HuH-7 (cell line): Measurements from ENCODE around the gene PIK3C3.

Experiments
- DNase-seq: peaks from one replicate; pipeline ENCODE4 v3.0.0; 2011; ENCODE audit warnings: low spot score

The PIK3C3 gene

DNA sequence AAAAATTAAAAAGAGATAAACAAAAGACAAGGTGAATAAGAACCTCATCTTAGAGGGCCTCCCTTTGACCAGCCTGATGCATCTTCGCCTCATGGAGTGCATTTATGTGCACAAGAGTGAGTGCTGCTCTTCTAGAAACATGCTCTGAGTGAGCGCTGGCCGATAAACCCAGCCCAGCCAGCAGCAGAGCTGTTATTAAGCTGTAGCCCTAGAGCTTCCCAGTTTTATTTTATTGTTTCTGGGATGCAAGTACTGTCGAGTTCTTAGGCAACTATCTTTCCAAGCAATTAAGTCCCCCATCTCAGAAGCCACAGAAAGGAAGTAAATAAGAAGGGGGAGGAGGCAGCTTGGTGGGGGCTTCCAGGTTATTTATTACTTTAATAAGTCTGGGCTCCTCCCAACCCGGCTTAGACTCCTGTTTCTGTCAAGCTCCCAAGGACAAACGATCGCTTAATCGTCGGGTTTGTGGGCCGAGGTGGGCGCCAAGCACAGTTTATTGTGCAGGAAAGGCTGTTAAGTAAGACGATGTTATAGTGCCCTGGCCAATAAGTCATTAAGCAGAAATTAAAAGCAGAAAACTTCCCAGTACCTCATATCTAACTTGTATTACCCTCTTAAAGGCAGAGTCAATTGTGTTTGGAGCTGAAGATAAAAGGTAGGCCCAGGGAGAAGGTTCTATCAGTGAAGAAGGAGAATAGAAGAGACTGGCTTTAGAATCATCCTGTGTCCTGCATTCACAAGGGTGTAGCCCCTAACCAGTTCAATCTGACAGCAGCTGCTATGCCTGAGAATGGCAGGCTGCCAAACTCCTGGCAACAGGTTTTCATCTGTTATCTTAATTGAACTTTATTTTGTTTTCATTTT is 176.3 kb downstream of the PIK3C3 start:
- no peak for DNase-seq

DNA sequence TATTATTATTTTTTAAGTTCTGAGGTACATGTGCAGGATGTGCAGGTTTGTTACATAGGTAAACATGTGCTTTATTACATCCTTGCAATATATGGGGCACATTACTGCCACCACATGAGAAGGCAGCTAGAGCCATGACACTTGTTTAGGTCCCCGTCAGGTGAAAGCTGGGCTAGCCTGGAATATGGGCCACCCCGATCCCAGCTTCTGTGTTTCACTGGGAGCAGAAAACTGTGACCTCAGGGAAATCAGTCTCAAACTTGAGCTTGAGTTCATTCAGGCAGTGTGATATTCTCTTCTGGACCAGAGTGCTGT is 176.9 kb downstream of the PIK3C3 start:
- DNase-seq: no peak
